ENCODE data around the gene RERG. TPM values are rescaled to one million over a fixed set of nuclear protein-coding genes. Genes with fewer than 3 reads are reported as not detected.

RERG gene
- total RNA-seq, 2 experiments from 2014 or later: not detected

DNA sequence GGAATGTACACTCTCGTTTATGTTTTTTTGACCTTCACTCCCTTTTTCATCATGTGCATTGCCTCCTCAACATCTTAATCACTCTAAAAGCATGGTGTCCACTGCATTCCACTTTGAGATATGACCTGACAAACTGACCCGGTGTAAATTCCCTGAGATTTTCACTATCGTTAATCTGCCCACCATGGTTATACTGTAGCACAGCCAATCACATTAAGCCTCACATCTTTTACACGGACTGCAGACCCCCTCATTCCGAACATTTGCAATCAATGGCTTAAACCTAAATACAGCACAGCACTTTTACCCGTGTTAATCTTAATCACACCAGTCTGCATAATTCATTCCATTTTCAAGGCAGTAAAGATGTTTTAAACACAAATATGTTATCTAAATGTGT lies 2.4 kb downstream of the RERG start:
- intact Hi-C loops (cut with DNase I, micrococcal nuclease): loop anchor here in 1 of 2 experiments (5.0 kb wide), 1 partner anchor 206 kb away; no protein-coding TSS in a partner anchor
- ChIA-PET POLR2A (interaction anchor here (1.4 kb wide), 1 partner anchor 10 kb away, joined by 5 read pairs; no protein-coding TSS in a partner anchor), CTCF (no interaction called here)
- H3K4me3 ChIP-seq (ENCODE audit: low read length): no peak overlapping the region
- H3K27ac ChIP-seq (ENCODE audit: low read depth in 1 of 2, low read length in 2 of 2): no peak overlapping the region
- Mint-ChIP-seq H3K36me3 (ENCODE audit: low read depth) (no peaks in the 10 kb centered on the region), H3K27ac (no peak overlapping the region), H3K27me3 (peaks cover 28% of the 10 kb centered on the region), H3K4me3 (no peak overlapping the region), H3K4me1 (ENCODE audit: low read depth) (peaks cover 13% of the 10 kb centered on the region), H3K9me3 (no peaks in the 10 kb centered on the region)
- no peak for DNase-seq
- TF ChIP-seq, protein P1, sequence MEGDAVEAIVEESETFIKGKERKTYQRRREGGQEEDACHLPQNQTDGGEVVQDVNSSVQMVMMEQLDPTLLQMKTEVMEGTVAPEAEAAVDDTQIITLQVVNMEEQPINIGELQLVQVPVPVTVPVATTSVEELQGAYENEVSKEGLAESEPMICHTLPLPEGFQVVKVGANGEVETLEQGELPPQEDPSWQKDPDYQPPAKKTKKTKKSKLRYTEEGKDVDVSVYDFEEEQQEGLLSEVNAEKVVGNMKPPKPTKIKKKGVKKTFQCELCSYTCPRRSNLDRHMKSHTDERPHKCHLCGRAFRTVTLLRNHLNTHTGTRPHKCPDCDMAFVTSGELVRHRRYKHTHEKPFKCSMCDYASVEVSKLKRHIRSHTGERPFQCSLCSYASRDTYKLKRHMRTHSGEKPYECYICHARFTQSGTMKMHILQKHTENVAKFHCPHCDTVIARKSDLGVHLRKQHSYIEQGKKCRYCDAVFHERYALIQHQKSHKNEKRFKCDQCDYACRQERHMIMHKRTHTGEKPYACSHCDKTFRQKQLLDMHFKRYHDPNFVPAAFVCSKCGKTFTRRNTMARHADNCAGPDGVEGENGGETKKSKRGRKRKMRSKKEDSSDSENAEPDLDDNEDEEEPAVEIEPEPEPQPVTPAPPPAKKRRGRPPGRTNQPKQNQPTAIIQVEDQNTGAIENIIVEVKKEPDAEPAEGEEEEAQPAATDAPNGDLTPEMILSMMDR (IDR thresholded peaks at IDR 0.05): no peak
- H3K27me3 ChIP-seq (ENCODE audit: control insufficient read depth in 1 of 2, insufficient read depth in 2 of 2, low read length in 2 of 2): peaks cover 7 to 20% of the 10 kb centered on the region in 2 experiments
- no peak for ATAC-seq (ENCODE audit: poor library complexity)
- no peaks in the 10 kb centered on the region for H3K9me3 ChIP-seq (ENCODE audit: control insufficient read depth in 1 of 2, insufficient read depth in 1 of 2, low read length in 2 of 2)
- H3K36me3 ChIP-seq (ENCODE audit: insufficient read depth, low read length): no peaks in the 10 kb centered on the region
- peaks cover 10% of the 10 kb centered on the region for H3K4me1 ChIP-seq (ENCODE audit: insufficient read depth, low read length)

DNA sequence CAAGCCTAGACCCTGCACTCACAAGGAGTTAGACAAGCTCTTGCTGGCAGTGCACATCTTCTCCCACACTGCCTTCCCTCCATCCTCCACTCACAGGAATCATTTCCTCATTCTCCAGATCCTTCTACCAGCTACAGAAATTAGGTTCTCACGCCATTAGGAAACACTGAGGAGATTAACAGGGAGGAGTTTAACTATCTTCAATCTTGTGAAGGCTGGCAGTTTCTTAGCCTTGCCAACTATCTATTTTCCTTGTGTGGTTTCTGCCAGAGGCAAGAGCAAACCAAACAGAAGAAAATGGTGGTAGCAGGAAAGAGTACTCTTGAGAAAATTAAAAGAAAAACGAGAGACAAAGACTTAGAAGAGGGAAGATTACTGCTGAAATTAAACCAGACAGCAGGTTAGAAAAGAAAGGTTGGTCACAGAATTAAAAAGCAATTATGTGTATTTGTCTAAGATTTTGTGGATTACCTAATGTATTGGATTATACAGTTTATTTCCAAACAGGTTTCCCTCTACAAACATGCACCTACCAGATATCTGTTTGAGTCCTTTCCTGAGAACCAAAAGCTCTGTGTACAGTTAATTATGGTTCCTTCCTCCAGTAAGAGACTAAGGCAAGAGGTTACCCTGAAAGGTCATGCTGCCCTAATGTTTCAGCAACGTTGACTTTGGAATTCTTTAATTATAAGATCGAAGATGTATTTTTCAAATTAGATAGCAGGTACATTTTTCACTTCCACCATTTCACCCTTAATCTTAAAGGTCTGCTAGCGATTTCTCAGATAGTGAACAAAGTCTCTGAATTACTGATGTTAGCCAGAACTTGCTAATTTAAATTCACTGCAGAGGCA lies 5.0 kb downstream of the RERG start:
- intact Hi-C loops (cut with DNase I, micrococcal nuclease): loop anchor here in 1 of 2 experiments (5.0 kb wide), 1 partner anchor 204 kb away; no protein-coding TSS in a partner anchor
- ChIA-PET CTCF (no interaction called here), POLR2A (no interaction called here)
- Histone ChIP-seq H3K27ac (ENCODE audit: low read depth in 1 of 2, low read length in 2 of 2) (no peak overlapping the region), H3K27me3 (ENCODE audit: control insufficient read depth in 1 of 2, insufficient read depth in 2 of 2, low read length in 2 of 2) (peaks cover 0 to 4% of the 10 kb centered on the region in 2 experiments), H3K9me3 (ENCODE audit: control insufficient read depth in 1 of 2, insufficient read depth in 1 of 2, low read length in 2 of 2) (no peaks in the 10 kb centered on the region), H3K4me3 (ENCODE audit: low read length) (no peak overlapping the region), H3K36me3 (ENCODE audit: insufficient read depth, low read length) (no peaks in the 10 kb centered on the region), H3K4me1 (ENCODE audit: insufficient read depth, low read length) (peaks cover 5% of the 10 kb centered on the region)
- TF ChIP-seq, protein P1 (IDR thresholded peaks at IDR 0.05): no peak
- H3K4me1 Mint-ChIP-seq (ENCODE audit: low read depth): no peaks in the 10 kb centered on the region
- DNase-seq (no peak), ATAC-seq (ENCODE audit: poor library complexity) (no peak)
- H3K36me3 Mint-ChIP-seq (ENCODE audit: low read depth): no peaks in the 10 kb centered on the region
- H3K4me3 Mint-ChIP-seq: no peak overlapping the region
- no peaks in the 10 kb centered on the region for H3K9me3 Mint-ChIP-seq
- no peak overlapping the region for H3K27ac Mint-ChIP-seq
- peaks cover 15% of the 10 kb centered on the region for H3K27me3 Mint-ChIP-seq

DNA sequence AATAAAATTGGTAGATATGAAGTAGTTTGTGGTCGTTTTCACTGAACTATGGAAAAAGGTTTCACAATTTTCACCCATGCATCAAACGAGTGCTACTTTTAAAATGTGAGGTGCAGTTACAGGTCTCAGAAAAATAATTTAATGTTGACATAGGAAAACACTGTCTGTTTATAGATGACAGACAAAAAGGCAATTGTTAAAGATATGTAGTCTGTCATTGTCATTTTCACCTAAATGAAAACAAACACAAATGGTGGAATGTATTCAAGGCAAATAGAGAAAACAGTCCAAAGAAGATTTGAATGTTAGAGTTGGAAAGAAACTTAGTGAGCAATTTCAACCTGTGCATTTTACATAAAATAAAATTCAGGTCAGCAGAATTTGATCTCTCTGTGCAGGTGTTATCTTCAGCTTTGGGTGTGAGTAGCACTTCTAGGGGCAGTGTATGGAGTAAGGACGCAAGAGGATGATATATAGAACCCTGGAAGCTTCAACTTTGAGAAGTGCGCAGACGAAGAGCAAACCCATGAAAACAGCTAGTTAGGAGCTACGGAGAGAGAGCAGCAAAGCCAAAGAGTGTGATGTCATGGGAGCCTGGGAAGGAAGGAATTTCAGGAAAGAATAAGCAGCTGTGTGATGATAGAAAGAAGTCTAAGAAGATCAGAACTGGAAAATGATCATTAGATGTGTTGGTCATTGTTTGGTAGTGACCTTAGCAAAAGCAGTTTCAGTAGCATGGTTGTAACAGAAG lies 6.2 kb downstream of the RERG start:
- Histone ChIP-seq H3K4me1 (ENCODE audit: insufficient read depth, low read length) (no peaks in the 10 kb centered on the region), H3K27me3 (ENCODE audit: control insufficient read depth in 1 of 2, insufficient read depth in 2 of 2, low read length in 2 of 2) (peaks cover 0 to 6% of the 10 kb centered on the region in 2 experiments), H3K36me3 (ENCODE audit: insufficient read depth, low read length) (no peaks in the 10 kb centered on the region), H3K27ac (ENCODE audit: low read depth in 1 of 2, low read length in 2 of 2) (no peak overlapping the region), H3K4me3 (ENCODE audit: low read length) (no peak overlapping the region), H3K9me3 (ENCODE audit: control insufficient read depth in 1 of 2, insufficient read depth in 1 of 2, low read length in 2 of 2) (no peaks in the 10 kb centered on the region)
- intact Hi-C loops (cut with DNase I, micrococcal nuclease): loop anchor here in 1 of 2 experiments (5.0 kb wide), 1 partner anchor 203 kb away; no protein-coding TSS in a partner anchor
- H3K9me3 Mint-ChIP-seq: no peaks in the 10 kb centered on the region
- DNase-seq (no peak), ATAC-seq (ENCODE audit: poor library complexity) (no peak)
- peaks cover 20% of the 10 kb centered on the region for H3K27me3 Mint-ChIP-seq
- H3K4me3 Mint-ChIP-seq: no peak overlapping the region
- no peak overlapping the region for H3K27ac Mint-ChIP-seq
- ChIA-PET POLR2A (no interaction called here), CTCF (no interaction called here)
- H3K4me1 Mint-ChIP-seq (ENCODE audit: low read depth): no peaks in the 10 kb centered on the region
- TF ChIP-seq, protein P1 (IDR thresholded peaks at IDR 0.05): no peak
- no peaks in the 10 kb centered on the region for H3K36me3 Mint-ChIP-seq (ENCODE audit: low read depth)

All from CD4-positive, alpha-beta T cell (primary cell).